HPDE6-E6E7 (cell line): ENCODE results near the gene RRP1.
"Not testable (repeated sequence)": the region's sequence is repeated elsewhere in the genome, so short reads cannot be mapped to it uniquely, and the experiment has no call there.

Experiments
- DNase-seq: peaks from one replicate; pipeline ENCODE4 v3.0.0; 2011; ENCODE audit warnings: missing footprints; ENCODE audit errors: extremely low spot score

Gene RRP1

DNA sequence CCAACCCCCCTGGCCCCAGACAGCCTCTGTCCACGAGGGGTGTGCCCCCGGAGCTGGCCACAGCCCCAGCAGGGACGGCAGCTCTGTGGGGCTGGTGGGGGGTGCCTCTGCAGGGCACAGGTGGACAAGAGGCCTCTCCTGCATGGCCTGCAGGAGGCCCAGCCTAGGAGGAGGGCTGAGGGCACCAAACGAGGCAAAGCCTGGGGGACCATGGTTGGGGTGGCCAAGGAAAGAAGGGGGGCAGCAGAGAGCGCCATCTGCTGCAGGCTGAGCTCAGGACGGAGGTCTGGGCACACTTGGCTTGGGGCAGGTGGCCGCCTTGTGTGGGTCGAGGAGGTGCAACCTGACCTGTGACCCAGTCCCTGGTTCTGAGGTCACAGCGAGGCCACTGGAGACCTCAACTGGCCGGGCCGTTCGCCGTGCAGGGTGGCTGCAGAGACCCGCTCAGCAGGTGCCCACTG, 27.3 kb downstream of the RRP1 start:
- no peak for DNase-seq

DNA sequence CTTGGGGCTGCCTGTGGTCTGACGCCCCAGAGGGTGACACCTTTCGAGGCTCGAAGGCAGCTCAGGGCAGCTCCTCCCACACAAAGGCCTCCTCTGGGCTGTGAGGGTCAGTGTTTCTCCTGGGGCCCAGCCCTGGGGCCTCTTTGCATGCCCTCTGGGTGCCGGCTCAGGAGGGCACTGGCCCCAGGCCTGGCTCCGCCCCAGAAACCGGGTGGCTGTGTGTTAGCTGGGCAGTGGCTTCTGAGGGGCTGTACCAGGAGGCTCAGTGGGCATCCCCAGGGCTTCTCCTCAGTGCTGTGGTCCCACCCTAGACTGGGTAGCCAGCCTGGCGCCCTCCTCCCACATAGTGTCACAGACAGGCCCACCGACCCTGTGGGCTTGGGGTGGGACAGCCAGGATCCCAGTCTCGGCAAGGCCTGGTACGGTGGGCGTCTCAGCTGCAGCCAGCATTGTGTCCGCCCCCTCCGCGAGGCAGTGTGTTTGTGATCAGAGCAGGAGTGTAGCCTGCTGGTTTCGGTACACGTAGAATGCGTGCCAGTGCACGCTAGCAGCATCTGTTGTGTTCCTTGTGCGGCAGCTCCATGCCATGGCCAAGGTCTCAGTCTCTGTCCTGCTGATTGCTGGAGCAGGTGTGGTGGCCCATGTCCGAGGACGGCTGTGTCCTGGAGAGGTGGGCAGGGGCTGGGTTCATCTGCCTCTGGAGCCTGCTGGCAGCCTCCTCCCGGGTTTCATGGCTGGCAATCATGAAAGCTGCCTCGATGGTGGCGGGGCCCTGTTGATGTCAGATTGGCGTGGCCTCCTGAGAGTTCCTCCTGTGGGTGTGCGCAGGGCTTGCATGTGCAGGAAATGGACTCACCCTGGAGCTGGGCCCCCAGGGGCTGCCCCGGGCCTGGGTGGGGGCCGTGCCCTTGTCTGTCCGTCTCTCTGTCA, 28.0 kb downstream of the RRP1 start:
- no peak for DNase-seq

DNA sequence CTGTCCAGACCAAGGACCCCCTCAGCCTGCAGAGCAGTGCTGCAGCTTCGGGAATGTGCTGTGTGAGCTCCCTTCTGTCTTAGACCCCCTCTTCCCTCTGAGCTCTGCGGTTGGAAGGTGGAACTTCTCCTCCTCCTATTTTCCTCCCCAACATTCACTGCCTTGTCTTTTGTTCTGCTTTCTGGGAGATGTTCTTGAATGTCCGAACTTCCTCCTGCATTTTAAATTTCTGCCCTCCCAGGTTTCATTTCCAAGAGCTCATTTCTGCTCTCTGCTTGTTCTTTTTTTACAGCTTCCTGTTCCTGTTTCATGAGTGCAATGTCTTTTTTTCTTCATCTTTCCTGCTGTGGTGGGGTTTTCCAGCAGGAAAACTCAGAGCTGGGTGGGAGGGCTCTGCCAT, 29.3 kb downstream of the RRP1 start:
- no peak for DNase-seq

DNA sequence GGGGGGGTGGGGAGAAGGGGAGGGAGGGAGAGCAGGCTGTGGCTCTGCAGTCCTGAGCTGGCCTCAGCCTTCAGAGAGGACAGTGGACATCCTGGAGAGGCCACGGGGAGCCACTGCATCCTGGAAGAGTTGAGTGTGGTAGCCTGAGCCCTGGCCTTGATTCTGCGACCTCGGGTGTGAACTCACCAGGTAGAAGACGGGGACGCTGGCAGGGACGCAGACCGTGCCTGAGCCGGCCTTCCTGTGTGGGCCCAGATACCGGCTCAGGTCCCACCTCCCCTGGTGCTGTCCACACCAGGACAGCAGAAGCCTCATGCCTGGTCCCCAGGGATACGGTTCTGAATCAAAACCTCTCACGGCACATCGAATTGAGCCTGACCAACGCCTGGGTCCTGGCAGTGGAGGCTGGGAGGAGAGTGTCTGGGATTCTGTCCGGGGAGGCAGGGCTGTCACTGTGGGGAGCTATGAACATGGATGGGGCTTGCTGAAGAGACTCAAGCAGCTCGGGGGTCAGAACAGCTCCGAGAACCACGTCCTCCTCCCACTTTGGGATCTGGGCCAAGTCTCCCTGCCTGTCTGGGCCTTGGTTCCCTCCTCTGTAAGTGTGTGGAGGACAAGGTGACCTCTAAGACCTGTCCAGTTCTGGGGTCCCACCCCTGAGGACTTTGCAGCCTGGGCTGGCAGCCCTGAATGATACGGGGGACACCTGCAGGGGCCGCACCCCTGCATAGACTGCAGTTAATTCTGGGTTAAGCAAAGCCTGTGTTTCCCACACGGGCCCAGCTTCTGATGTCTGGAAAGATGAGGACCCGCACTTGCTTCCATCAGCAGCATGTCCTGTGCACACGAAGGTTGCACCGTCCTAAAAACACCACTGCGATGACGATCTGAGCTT, 30.4 kb downstream of the RRP1 start:
- DNase-seq, result no peak

DNA sequence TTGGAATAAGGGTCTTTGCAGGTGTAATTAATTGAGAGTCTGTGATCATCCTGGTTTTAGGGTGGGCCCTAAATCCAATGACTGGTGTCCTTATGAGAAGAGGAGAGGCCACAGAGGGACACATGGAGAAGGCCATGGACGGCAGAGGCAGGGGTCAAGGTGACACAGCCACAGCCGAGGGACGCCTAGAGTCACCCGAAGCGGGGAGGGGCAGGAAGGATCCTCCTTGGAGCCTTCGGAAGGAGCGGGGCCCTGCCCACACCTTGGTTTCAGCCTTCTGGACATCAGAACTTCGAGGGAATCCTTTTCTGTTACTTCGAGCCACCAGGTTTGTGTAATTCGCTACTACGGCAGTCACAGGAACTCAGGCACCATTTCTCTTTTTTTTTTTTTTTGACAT, 31.1 kb downstream of the RRP1 start:
- no peak for DNase-seq

DNA sequence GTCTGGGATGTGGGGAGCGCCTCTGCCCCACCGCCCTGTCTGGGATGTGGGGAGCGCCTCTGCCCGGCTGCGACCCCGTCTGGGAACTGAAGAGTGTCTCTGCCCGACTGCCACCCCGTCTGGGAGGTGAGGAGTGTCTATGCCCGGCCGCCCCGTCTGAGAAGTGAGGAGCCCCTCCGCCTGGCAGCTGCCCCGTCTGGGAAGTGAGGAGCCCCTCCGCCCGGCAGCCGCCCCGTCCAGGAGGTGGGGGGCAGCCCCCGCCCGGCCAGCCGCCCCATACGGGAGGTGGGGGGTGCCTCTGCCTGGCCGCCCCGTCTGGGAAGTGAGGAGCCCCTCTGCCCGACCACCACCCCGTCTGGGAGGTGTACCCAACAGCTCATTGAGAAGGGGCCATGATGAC, 32.8 kb downstream of the RRP1 start:
- DNase-seq, result not testable (repeated sequence)

DNA sequence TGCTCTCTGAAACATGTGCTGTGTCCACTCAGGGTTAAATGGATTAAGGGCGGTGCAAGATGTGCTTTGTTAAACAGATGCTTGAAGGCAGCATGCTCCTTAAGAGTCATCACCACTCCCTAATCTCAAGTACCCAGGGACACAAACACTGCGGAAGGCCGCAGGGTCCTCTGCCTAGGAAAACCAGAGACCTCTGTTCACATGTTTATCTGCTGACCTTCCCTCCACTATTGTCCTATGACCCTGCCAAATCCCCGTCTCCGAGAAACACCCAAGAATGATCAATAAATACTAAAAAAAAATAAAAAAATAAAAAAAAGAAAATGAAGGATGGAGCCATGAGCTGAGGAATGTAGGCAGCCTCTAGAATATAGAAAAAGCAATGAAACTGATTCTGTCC, 33.4 kb downstream of the RRP1 start:
- not testable (repeated sequence) for DNase-seq

DNA sequence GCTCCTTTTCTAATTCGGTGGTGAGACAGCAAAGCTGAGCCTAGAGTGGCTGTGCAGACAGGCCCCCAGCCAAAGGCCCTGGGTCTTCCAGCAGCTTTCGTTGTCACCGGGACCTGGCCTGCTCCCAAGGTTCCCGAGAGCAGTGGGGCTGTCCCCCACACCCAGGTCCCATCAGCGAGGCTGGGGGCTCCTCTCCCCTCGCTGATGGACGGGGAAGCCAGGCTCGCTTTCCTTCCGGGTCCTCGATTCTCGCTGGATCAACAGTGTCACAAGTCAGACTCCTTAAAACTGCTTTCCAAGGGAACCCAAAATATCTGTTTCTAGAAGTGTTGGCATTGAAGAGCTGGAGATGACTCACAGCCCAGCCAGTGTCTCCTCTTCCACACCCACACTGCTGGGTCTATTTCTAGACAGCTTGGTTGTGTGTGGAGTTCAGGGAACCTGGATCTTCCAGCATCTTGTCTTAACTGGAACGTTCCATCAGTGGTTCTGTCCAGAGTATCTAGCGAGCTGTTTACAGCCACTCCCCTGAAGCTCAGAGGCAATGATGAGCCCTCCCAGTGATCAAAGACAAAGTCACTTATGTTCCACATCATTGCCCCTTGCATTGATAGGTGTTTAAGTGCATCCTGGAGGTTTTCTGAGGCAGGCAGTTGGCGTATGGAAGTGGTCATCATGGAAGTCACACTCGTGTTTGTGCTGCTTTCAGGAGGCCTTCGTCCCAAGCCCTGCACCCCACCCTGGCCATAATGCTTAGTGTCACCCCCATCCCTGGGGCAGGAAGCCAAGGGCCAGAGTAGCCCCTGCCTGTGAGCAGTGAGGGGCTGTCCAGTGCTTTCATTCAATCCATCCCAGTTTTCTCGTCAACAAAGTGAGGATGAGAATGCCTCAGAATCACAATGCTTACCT, 35.2 kb downstream of the RRP1 start:
- no peak for DNase-seq

DNA sequence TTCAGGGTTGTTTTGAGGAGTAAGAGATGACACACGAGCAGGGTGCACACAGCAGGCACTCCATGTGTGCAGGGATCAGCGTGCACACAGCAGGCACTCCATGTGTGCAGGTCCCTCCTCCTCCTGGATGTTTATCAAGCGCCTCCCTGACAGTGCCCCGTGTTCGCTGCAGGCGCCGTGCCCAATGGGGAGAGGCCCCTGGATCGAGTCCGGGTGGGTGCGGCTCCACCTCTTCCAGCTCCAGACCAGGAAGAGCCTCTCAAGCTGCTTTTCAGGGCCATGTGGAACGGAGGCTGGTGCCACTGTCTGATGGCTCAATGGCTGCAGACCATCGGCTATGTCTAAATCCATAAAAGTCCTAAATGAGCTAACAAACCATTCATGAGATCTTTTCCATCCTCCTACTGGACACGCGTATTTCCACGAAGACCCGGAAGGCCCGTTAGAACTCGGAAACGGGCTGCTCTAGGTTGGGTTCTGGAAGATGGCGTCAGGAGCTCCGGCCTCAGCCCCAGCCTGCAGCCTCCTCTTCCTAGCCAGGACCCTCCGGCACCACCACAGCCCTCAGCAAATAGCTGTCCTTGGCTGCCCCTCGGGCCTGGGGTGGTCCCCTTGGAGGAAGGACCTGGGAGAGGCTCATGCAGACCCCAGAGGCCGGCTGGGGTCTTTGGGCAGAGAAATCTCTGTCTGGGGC, 36.0 kb downstream of the RRP1 start:
- no peak for DNase-seq

DNA sequence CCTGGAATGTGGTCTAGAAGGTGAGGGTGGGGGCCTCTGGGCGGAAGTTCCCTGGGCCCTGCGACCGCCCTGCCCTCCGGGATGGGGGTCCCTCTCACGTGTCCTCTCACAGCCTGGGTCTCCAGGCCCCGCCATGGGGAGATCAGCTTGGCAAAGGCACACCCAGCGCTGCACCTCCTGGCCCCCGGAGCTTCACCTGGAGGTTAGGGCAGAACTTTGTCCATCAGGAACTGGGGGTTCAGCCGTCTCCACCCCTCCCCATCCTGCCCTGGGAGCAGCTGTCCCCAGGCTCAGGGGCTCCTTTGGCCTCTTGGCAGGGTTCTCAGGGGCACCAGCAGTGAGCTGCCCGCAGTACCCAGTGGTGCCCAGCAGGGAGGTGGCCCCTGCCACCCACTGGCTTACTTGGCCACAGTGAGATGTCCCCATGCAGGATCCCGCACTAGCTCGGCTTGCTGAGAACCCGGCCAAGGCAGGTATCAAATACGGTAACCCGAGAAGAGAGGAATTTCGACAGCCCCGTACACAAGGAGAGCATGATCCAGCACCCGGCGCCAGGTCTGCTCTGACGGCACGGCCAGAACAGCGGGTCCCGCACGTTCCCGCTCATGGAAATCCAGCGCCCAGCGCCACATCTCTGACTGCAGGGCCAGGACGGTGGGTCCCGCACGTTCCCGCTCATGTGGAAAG, 36.7 kb downstream of the RRP1 start:
- no peak for DNase-seq

DNA sequence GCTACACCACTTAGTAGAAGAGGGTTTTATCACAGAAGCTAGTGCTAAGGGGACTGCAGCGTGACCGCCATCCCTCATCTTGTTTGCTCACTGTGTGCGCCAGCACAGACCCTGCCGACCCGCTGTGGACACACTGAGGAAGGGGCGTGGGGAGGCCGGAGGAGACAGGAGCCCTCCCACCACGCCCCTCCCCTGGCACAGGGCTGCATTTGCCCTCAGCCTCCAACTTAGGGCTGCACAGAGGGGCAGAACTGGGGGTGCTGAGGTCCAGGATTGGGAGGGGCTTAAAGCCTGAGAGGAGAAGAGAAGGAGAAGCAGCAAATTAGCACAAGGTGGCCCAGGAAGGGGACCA, 37.2 kb downstream of the RRP1 start:
- DNase-seq, result no peak

DNA sequence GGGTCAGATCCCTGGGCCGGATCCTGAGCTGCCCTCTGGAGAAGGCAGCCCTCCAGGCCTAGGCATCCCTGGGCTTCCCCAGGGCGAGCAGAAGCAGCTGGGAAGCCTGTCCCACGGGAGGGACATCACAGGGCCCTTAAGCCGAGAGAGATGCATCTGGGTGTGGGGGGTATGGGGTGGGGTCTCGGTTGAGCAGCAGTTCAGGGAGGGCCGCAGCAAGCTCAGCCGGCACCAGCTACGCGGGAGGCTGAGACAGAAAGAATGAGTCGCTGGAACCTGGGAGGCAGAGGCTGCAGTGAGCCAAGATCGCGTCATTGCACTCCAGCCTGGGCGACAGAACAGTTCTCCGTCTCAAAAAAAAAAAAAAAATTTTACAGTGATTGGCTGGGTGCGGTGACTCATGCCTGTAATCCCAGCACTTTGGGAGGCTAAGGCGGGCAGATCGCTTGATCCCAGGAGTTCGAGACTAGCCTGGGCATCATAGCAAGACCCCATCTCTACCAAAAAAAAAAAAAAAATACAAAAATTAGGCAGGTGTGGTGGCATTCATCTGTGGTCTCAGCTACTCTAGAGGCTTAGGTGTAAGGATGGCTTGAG, 37.7 kb downstream of the RRP1 start:
- DNase-seq, result no peak

DNA sequence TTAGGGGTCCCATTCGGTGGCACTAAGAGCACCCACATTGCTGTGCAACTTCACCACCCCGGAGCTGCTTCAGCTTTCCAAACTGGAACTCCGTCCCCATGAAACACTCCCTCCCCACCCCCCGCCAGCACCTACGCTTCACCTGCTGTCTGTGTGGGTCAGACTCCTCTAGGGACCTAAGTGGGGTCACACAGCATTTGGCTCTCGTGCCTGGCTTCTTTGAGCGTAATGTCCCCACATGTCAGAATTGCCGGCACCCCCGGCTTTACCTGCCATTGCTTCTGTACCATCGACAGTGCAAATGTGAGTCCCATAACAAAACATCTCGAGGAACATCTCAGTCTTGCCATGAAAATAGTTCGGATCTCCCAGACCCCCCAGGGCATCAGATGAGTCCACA, 39.8 kb downstream of the RRP1 start:
- DNase-seq, result no peak

DNA sequence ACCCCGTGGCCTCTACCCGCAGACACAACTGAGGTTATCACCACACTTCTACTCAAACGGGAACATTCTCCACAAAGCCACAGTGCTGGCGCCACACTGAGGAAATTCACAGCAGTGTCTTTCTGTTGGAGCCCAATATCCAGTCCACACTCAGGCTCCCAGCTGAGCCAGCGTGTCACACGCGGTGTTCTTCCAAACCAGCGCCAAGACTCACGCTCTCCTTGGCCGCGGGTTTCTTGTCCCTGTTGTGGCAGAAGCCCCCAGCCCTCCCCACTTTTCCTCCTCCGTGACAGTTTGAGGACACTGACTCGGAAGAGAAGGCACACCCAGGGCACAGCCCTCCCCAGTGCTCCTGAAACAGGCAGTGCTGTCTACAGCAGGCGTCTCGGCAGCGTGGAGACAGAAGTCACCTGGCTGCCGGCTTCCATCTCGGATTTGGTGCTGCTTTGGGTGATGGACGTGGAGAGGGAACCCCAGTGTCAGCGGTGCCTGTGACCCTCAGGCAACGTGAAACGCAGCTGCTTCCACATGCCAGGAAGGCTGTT, 40.3 kb downstream of the RRP1 start:
- DNase-seq, result no peak

DNA sequence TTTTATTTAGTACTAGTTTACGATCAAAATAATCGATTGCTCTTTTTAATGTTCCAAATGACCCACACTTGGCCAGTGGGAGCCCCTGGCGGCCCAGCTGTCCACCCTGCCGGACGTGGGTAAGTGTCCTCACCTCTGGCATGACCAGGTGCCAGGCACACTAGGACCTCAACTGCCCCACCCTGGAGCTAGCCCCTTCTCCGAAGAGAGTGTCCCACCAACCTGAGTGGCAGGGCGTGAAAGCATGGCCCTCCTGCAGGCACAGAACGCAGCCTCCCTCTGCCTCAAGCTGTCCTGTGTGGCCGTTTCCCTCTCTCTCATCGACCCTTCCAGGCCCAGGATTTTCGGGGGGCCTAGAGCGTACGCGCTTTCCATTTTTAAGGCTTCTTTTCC, 42.8 kb downstream of the RRP1 start:
- DNase-seq, result no peak

DNA sequence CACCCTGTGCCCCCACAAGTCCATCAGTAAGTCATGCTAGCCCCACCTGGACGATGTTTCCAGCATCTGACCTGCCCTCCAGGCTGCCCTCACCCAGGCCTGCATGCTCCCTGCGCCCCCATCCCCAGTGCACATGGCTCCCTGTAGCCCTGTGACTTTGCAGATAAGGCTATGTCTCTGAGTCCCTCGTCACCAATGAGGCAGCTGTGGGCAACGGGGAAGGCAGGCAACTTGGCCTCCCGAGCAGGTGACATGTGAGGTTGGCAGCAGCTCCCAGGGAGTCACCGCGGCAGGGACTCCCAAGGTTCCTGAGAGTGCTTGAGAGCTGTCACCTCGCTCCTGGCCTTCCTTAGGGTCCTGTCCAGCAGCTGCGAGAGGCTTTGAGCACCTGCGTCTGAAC, 43.3 kb downstream of the RRP1 start:
- no peak for DNase-seq

DNA sequence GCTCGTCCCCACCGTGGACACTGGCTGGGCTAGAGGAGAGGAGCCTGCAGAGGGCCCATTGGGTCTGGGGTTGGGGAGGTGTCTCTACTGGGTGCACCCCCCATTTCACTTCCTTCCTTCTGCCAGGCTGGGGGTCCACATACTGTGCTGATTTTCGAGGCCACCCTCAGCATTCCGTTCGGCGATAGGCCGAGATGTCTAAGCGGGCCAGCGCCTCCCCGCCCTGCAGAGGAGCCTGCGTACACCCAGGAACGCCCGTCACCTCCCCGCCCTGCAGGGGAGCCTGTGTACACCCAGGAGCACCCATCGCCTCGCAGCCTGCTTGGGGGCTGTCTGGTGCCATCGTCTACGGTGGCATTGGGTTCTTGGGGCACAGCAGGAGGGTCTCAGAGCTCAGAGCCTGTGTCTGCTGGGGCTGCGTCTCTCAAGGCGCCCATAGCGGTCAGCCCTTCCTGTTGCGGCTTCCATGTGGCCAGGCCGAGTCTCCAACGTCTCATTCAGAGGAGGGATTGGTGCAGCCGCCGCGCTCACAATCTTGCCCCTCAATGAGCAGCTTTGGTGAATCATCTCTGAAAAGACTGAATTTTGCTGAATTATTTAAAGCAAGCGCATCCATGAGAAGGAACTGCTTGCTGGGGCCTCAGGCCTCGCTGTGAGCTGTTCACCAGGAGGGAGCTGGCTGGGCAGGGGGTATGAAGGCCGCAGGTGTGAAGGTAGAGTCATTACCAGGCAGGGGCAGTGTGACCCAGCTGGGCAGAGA, 44.9 kb downstream of the RRP1 start:
- DNase-seq, result no peak

DNA sequence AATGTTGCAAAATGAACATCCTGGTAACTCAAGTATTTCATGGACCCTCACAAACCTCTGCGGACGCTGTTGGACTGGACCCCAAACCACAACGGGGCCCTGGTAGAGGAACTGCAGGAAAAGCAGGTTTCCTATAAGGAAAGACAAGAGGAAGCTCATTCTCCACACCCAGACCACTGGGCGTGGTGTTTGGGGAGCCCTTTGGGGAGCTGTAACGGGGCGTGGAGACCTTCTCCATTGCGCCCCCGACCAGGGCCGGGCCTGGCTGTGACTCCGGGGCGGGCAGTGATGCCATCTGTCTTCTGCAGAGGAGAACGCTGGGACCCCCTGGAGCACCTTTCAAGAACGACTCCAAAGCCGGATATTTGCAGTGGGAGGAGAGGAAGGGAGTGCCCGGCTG, 45.7 kb downstream of the RRP1 start:
- DNase-seq, result no peak

DNA sequence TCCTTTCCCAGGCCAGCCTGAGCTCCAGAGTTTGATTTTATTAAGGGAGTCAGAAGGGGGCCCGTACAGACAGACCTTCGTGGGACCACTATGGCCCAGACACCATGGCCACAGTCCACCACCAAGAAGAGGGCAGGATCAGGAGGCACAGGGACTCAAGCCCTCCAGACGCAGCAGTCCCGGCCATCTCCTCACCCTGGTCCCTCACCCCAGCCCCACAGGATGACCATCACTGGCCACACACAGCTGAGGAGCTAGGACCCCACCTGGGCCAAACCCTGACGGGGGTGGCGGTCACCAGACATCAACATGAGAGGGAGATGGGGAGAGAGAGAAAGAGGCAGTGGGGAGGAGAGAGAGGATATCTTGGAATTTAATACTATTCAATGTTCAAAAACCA, 46.5 kb downstream of the RRP1 start:
- DNase-seq, result no peak
